Stimulated activated naive CD8-positive, alpha-beta T cell treated with anti-CD3 and anti-CD28 coated beads, Interleukin-15, Interleukin-2, amounts not matched to agents 100 ng/mL and 50 ng/mL, for 24 hours (primary cell): ENCODE data around the gene PRR12.

Source experiments
- H3K27ac Mint-ChIP-seq: one replicate; pipeline ENCODE4 v1.8.0; 2021; ENCODE audit warnings: mild to moderate bottlenecking, mixed read lengths
- H3K27me3 Mint-ChIP-seq: one replicate; pipeline ENCODE4 v1.8.0; 2021; ENCODE audit warnings: mixed read lengths
- H3K36me3 Mint-ChIP-seq: one replicate; pipeline ENCODE4 v1.8.0; 2021; ENCODE audit warnings: low read depth, mixed read lengths
- H3K4me1 Mint-ChIP-seq: one replicate; pipeline ENCODE4 v1.8.0; 2021; ENCODE audit warnings: low read depth, mixed read lengths
- H3K4me3 Mint-ChIP-seq: one replicate; pipeline ENCODE4 v1.8.0; 2021; ENCODE audit warnings: mild to moderate bottlenecking, mixed read lengths
- H3K9me3 Mint-ChIP-seq: one replicate; pipeline ENCODE4 v1.8.0; 2021; ENCODE audit warnings: mixed read lengths

PRR12 gene

GRCh38 chr19:49556412-49557398, 34.3 kb upstream of the PRR12 start:
- peak overlapping the region; percentile 90 for H3K27ac Mint-ChIP-seq
- no peaks in the 10 kb centered on the region for H3K27me3 Mint-ChIP-seq
- H3K4me1 Mint-ChIP-seq, result peaks cover 81% of the 10 kb centered on the region
- H3K36me3 Mint-ChIP-seq, result peaks cover 39% of the 10 kb centered on the region
- H3K4me3 Mint-ChIP-seq, result peak overlapping the region; percentile 78
- no peaks in the 10 kb centered on the region for H3K9me3 Mint-ChIP-seq

GRCh38 chr19:49557641-49558325, 33.2 kb upstream of the PRR12 start:
- peak overlapping the region; percentile 78 for H3K4me3 Mint-ChIP-seq
- no peaks in the 10 kb centered on the region for H3K9me3 Mint-ChIP-seq
- H3K4me1 Mint-ChIP-seq, result peaks cover 81% of the 10 kb centered on the region
- no peaks in the 10 kb centered on the region for H3K27me3 Mint-ChIP-seq
- peak overlapping the region; percentile 90 for H3K27ac Mint-ChIP-seq
- peaks cover 41% of the 10 kb centered on the region for H3K36me3 Mint-ChIP-seq

GRCh38 chr19:49558591-49558990, 32.4 kb upstream of the PRR12 start:
- Mint-ChIP-seq H3K9me3 (no peaks in the 10 kb centered on the region), H3K27me3 (no peaks in the 10 kb centered on the region), H3K27ac (peak overlapping the region; percentile 94), H3K4me3 (peak overlapping the region; percentile 73), H3K36me3 (peaks cover 42% of the 10 kb centered on the region), H3K4me1 (peaks cover 78% of the 10 kb centered on the region)

- peaks cover 48% of the 10 kb centered on the region for H3K36me3 Mint-ChIP-seq
- H3K4me1 Mint-ChIP-seq, result peaks cover 78% of the 10 kb centered on the region
- peak overlapping the region; percentile 94 for H3K27ac Mint-ChIP-seq
- H3K27me3 Mint-ChIP-seq, result no peaks in the 10 kb centered on the region
- H3K4me3 Mint-ChIP-seq, result peak overlapping the region; percentile 73
- H3K9me3 Mint-ChIP-seq, result no peaks in the 10 kb centered on the region
These were observed 31.5 kb upstream of the PRR12 start for GRCh38 chr19:49559443-49559842.

GRCh38 chr19:49559928-49560327, 31.1 kb upstream of the PRR12 start:
- Mint-ChIP-seq H3K27me3 (no peaks in the 10 kb centered on the region), H3K4me3 (peak overlapping the region; percentile 73), H3K36me3 (peaks cover 48% of the 10 kb centered on the region), H3K4me1 (peaks cover 78% of the 10 kb centered on the region), H3K9me3 (no peaks in the 10 kb centered on the region), H3K27ac (peak overlapping the region; percentile 94)

- Mint-ChIP-seq H3K36me3 (peaks cover 51% of the 10 kb centered on the region), H3K4me1 (peaks cover 78% of the 10 kb centered on the region), H3K27ac (peak overlapping the region; percentile 94), H3K27me3 (no peaks in the 10 kb centered on the region), H3K4me3 (peak overlapping the region; percentile 73), H3K9me3 (no peaks in the 10 kb centered on the region)
These were observed 30.6 kb upstream of the PRR12 start for GRCh38 chr19:49560358-49560900.

GRCh38 chr19:49564616-49565045, 26.4 kb upstream of the PRR12 start:
- Mint-ChIP-seq H3K4me1 (peaks cover 88% of the 10 kb centered on the region), H3K9me3 (no peaks in the 10 kb centered on the region), H3K4me3 (no peak overlapping the region), H3K27ac (peak overlapping the region; percentile 73), H3K27me3 (no peaks in the 10 kb centered on the region), H3K36me3 (peaks cover 29% of the 10 kb centered on the region)

- Mint-ChIP-seq H3K27ac (peak overlapping the region; percentile 73), H3K4me1 (peaks cover 88% of the 10 kb centered on the region), H3K27me3 (no peaks in the 10 kb centered on the region), H3K4me3 (no peak overlapping the region), H3K36me3 (peaks cover 23% of the 10 kb centered on the region), H3K9me3 (no peaks in the 10 kb centered on the region)
These were observed 25.7 kb upstream of the PRR12 start for GRCh38 chr19:49565261-49565660.

GRCh38 chr19:49566302-49566701, 24.7 kb upstream of the PRR12 start:
- Mint-ChIP-seq H3K27ac (peak overlapping the region; percentile 26), H3K4me1 (peaks cover 84% of the 10 kb centered on the region), H3K9me3 (no peaks in the 10 kb centered on the region), H3K36me3 (peaks cover 23% of the 10 kb centered on the region), H3K4me3 (no peak overlapping the region), H3K27me3 (no peaks in the 10 kb centered on the region)

- Mint-ChIP-seq H3K27me3 (no peaks in the 10 kb centered on the region), H3K4me3 (peak overlapping the region; percentile 24), H3K27ac (peak overlapping the region; percentile 81), H3K36me3 (peaks cover 19% of the 10 kb centered on the region), H3K4me1 (peaks cover 69% of the 10 kb centered on the region), H3K9me3 (no peaks in the 10 kb centered on the region)
These were observed 23.0 kb upstream of the PRR12 start for GRCh38 chr19:49567861-49568441.

- H3K27me3 Mint-ChIP-seq, result no peaks in the 10 kb centered on the region
- peaks cover 48% of the 10 kb centered on the region for H3K4me1 Mint-ChIP-seq
- no peak overlapping the region for H3K4me3 Mint-ChIP-seq
- no peaks in the 10 kb centered on the region for H3K9me3 Mint-ChIP-seq
- H3K36me3 Mint-ChIP-seq, result peaks cover 12% of the 10 kb centered on the region
- peak overlapping the region; percentile 17 for H3K27ac Mint-ChIP-seq
These were observed 20.7 kb upstream of the PRR12 start for GRCh38 chr19:49570138-49570856.

- H3K36me3 Mint-ChIP-seq, result peaks cover 10% of the 10 kb centered on the region
- no peak overlapping the region for H3K4me3 Mint-ChIP-seq
- peaks cover 40% of the 10 kb centered on the region for H3K4me1 Mint-ChIP-seq
- no peaks in the 10 kb centered on the region for H3K9me3 Mint-ChIP-seq
- H3K27ac Mint-ChIP-seq, result no peak overlapping the region
- H3K27me3 Mint-ChIP-seq, result no peaks in the 10 kb centered on the region
These were observed 19.8 kb upstream of the PRR12 start for GRCh38 chr19:49570997-49571676.

- Mint-ChIP-seq H3K36me3 (peaks cover 10% of the 10 kb centered on the region), H3K4me1 (peaks cover 32% of the 10 kb centered on the region), H3K27me3 (no peaks in the 10 kb centered on the region), H3K27ac (no peak overlapping the region), H3K4me3 (no peak overlapping the region), H3K9me3 (no peaks in the 10 kb centered on the region)
These were observed 18.0 kb upstream of the PRR12 start for GRCh38 chr19:49573009-49573408.

GRCh38 chr19:49573425-49573824, 17.6 kb upstream of the PRR12 start:
- peaks cover 10% of the 10 kb centered on the region for H3K36me3 Mint-ChIP-seq
- H3K9me3 Mint-ChIP-seq, result no peaks in the 10 kb centered on the region
- peaks cover 32% of the 10 kb centered on the region for H3K4me1 Mint-ChIP-seq
- no peak overlapping the region for H3K27ac Mint-ChIP-seq
- H3K27me3 Mint-ChIP-seq, result no peaks in the 10 kb centered on the region
- H3K4me3 Mint-ChIP-seq, result no peak overlapping the region
